ENCODE data around the gene IL12B.
"Not testable (repeated sequence)": the region's sequence is repeated elsewhere in the genome, so short reads cannot be mapped to it uniquely, and the experiment has no call there.

The IL12B gene

GRCh38 chr5:159332800-159333544, 2.7 kb upstream of the IL12B start:
- DNase-seq: no peak

DNA sequence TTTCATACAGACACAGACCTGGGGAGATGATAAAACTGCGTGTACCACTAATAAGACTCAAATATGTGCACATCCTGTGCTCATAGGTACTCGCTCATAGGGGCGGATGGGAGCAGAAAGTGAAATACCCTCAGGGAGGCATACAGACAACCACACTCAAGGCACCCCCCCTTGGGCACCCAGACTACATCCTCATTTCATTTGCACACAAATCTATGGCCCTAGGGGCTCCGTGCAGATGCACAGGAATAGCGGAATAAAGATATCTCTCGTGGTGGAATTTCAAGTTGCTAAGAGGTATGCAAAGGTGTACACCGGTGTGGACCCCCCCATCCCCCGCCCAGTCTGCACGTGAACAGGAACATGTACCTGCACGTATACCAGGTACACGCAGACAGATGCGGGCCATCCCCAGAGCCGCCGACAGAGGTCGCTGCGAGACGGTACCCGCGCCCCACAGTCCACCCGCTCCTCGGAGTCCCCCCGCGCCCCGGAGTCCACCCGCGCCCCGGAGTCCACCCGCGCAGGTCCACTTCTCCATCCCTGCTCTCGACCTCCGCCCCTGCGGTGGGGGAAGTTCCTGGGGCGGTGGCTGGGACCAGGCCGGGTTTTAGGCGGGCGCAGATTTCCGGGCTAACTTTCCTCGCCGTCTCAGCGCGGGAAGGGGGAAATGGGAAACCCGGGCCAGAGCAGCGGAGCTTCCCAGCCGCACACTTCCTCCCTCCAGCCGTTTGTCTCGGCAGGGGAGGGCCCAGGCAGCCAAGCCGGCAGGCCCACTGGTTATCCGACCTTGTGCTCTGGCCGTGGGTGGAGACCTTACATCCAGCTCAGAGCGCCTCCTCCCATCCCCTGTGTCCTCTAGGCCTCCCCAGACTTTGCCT, 1.0 kb upstream of the IL12B start:
- DNase-seq: peak; percentile 82

- DNase-seq: no peak
These were observed 5.3 kb downstream of the IL12B start for GRCh38 chr5:159324986-159325385.

DNA sequence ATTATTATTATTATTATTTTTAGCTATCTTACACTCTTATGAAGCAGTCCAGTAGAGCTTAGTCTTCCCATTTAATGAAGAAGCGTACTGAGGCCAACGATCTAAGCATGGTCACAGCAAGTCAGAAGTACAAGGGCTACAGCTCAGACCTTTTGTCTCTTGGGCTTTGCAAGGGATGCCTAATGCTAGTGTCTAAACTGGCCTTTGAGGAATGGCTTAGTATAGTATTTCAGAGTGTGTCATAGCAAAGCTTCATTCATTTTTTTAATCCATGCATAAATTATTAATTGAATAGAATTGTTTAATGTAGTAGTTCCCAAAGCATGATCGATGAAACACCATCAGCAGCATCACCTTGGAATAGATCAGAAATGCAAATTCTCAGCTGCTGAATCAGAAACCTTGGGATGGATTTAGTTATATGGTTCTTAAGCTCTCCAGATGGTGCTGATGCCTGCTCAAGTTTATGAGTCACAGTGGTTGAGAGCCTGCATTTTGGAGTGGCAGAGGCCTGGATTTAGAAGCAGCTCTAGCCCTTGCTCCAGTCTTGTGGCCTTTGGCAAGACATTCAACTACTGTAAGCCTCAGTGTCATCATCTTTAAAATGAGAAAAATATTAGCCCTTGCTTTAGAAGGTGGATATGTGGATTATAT, 6.1 kb downstream of the IL12B start:
- DNase-seq: peak; percentile 35

DNA sequence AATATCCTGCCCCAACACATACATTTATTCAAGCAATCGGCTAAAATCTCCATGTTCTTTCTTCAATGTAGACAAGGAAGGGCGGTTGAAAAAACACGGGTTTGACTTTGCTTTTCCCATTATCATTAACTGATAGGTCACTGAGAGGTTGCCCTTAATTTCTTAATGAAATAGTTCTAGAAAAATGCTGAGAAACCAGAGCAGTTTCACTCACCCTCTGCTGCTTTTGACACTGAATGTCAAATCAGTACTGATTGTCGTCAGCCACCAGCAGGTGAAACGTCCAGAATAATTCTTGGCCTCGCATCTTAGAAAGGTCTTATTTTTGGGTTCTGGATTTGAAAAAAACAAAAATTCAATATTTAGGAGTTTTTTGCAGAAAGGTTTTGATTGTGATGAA, 8.1 kb downstream of the IL12B start:
- no peak for DNase-seq

- DNase-seq: no peak
These were observed 10.5 kb downstream of the IL12B start for GRCh38 chr5:159319832-159320231.

DNA sequence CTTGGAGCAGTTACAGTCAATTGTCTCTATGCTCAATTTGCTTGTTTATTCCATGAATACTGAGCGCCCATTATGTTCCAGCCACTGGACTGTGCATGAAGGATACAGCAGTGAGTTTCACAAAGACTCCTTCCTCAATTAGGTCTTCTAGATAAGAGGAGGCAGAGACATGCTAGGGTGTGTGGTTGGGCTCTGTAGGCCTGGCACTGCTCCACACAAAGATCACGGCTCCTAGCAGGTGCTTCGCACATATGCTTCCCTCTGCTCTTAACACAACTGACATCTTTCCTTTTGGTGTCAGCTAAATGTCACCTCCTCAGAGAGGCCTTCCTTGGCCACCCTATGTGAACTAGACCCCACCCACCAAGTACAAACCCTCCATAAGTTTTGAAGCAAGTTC, 10.9 kb downstream of the IL12B start:
- DNase-seq: no peak

DNA sequence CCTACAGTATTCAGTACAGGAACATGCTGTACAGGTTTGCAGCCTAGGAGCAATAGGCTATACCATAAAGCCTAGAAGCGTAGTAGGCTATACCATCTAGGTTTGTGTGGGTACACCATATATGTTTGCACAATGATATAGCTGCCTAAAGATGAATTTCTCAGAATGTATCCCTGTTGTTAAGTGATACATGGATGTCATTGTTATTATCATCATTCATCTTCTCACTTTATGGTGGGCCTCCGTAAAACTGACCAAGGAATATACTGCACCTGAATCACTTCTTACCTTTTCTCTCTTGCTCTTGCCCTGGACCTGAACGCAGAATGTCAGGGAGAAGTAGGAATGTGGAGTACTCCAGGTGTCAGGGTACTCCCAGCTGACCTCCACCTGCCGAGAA, 11.8 kb downstream of the IL12B start:
- no peak for DNase-seq

DNA sequence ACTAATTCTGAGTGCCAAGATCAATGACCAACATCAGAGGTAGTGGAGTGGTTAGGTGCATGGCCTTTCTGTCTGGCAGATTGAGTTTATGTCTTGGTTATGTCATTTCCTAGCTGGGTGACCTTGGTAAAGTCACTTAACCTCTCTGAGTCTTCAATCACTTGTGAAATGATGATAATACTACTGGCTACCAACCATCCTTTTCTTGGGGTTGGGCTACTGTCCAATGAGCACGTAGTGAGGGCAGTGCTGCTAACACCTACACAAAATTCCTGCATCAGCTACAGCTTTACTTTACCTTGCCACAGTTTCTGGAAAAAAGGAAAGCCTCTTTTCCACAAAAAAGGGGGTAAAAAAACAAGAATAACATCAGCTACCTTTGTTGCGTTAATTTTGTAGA, 12.4 kb downstream of the IL12B start:
- no peak for DNase-seq

GRCh38 chr5:159316519-159317383, 13.5 kb downstream of the IL12B start:
- DNase-seq: peak; percentile 78

GRCh38 chr5:159313197-159313596, 17.1 kb downstream of the IL12B start:
- no peak for DNase-seq

DNA sequence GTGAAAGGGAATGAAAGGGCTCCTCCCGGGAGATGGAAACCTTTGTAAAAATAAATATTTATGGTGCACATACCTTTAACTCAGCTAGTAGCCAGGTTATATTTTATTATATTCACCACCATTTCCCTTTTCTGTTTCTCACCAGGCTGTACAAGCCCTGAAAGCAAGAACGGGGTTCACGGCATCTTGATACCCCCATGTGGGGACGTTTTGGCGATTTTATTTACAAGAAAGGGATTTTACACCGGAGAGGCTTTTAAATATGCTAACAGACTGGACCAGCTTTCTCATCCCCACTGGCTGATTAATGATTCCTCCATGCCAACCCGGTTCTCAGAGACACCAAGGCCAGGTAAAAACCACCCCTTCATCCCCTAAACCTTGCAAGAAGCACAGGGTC, 19.2 kb downstream of the IL12B start:
- DNase-seq: peak; percentile 31

GRCh38 chr5:159310511-159310910, 19.8 kb downstream of the IL12B start:
- peak; percentile 87 for DNase-seq

DNA sequence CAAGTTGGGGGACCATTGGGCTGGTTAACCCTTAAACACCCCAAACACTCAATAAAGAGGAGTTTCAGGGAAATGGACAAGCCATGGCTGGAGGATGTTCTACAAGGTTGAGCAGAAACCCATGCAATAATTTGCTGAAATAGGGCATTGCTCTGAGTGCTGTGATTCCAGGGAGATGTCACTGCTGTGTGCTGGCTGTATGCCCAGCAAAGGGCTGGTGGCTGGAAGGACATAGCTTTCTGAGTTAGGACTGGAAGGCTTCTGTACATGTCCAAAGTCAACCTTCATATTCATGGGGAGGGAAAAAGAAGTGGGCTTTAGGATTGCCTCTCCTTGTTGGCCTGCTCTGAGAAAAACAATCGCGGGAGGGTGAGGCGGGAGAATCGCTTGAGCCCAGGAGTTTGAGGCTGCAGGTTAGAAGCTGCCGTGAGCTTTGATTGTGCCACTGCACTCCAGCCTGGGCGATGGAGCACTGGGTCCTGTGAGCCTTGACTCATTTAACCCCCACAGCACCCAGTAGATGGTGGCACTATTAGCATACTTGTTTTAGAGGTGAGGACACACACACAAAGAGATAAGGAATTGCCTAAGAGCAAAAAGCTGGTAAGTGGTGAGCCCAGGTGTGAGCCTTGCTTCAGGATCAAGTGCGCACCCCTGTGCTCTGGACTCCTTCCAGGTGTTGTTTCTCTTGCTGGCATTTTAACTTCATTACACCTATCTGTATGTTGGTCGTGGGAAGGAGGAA, 20.4 kb downstream of the IL12B start:
- peak; percentile 41 for DNase-seq

DNA sequence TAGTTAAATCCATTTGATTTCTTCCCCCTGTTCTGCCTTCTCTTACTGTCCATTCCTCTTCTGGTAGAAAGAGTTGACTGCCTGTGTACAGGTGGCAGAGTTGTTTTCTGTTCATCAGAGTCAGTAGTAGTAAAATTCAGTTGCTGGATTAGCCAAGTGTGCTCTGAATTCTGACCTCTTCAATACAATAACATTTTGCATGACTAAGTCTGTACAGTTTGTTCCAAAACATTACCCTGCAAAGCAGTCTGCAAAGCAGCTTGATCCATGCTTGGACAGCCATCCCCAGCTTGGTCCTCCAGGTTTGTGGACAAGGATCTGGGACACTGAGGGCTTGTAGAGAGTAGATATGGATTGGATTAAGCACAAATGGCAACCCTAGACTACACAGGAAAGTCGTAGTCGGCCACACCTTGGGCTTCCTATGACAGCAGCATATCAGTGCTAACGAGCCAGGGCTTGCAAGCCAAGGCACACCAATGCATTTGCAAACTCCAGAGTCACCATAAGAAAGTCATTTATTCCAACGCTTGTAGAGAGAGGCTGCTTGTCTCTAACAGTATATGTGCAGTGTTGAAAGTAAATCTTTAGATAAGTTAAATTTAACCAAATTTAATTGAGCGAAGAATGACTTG, 25.2 kb downstream of the IL12B start:
- DNase-seq: no peak

DNA sequence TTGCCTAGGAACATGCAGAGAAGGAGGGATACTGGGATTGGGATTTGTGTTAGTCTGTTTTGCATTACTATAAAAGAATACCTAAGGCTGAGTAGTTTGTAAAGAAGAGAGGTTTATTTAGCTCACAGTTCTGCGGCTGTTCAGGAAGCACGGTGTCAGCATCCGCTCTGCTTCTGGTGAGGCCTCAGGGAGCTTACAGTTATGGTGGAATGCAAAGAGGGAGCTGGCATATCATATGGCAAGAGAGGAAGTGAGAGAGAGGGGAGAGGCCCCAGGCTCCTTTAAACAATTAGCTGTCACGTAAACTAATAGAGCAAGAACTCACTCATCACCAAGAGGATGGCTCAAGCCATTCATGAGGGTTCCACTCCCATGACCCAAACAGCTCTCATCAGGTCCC, 27.0 kb downstream of the IL12B start:
- DNase-seq: no peak

DNA sequence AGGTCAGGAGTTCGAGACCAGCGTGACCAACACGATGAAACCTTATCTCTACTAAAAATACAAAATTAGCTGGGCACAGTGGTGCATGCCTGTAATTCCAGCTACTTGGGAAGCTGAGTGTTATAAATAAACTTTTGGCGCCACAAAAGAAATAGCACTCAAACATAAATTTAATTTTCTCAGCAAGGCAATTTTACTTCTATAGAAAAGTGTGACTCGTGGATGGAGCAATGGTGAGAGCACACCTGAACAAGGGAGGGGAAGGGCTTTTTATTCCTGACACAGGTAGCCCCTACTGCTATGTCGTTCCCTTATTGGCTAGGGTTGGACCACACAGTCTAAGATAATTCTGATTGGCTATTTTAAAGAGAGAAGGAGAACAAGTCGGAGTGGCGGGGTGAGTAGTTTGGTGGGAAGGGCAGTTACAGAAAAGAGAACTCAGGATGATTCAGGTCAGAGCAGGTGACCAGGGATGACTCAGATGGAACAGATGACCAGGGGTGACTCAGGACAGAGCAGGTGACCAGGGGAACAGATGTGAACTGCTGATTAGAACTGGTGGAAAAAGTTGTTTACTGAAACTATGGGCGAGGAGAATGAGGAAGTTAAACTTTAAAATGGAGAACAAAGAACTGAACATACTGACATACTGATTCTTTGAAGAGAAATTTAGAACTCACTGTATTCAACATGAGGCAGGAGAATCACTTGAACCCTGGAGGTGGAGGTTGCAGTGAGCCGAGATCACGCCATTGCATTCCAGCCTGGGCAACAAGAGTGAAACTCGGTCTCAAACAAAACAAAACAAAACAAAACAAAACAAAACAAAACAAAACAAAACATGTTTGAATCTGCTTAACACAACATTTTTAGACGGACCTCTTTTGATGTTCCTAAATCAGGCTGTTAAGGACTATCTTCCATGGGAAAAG, 28.1 kb downstream of the IL12B start:
- DNase-seq: peak; percentile 80

DNA sequence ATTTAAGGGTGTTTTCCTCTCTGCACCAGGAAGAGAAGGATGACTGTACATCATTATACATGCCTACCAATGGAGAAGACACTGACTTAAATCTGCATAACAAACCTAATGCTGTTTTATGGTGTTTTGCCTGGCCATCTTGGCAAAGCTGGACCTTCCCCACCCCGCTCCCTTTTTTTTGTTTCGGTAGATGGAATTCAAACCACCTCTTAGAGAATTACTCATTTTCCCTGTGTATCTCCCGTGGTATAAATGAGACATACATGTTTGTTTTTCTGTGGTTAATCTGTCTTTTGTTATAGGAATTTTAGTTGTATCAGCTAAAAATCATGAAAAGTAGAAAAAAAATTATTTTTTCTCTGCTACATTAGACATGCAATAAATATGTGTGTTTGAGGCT, 28.8 kb downstream of the IL12B start:
- no peak for DNase-seq

DNA sequence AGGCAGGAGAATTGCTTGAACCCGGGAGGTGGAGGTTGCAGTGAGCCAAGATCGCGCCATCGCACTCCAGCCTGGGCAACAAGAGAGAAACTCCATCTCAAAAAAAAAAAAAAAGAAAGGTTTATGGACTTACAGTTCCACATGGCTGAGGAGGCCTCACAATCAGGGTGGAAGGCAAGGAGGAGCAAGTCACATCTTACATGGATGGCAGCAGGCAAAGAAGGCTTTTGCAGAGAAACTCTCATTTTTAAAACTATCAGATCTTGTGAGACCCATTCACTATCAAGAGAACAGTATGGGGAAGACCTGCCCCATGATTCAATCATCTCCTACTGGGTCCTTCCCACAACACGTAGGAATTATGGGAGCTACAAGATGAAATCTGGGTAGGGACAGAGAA, 33.0 kb downstream of the IL12B start:
- not testable (repeated sequence) for DNase-seq

DNA sequence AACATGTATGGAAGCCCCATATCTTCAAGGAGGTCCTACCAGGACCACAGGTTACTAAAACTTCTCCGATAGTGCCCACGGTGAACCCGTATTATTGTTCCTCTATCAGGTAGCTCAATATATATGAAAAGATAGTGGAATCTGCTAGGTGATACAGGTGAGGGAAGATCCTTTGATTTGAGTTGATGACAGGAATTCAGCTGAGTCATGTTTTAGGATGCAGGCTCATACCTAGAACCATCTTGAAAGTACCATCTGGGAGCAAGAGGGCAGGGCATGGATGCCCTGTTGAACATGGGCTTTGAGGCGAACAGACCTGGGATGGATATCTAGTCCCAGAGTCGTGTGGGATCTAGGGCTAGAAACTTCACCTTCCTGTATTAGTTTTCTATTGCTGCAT, 35.4 kb downstream of the IL12B start:
- no peak for DNase-seq
